ENCODE results near the gene CACNA1B.

- no peak for TF ChIP-seq POLR2A (IDR thresholded peaks at IDR 0.05; ENCODE audit: low read depth, low read length)
- no peak for TF ChIP-seq TAF1 (IDR thresholded peaks at IDR 0.05; ENCODE audit: low read depth, low read length)
- TF ChIP-seq POLR2AphosphoS5 (IDR thresholded peaks at IDR 0.05; ENCODE audit: low read depth, low read length), result no peak
- TF ChIP-seq POU2F2 (IDR thresholded peaks at IDR 0.05; ENCODE audit: low read depth, low read length), result no peak
Measured at GRCh38 chr9:137875354-137875753, 2.2 kb upstream of the CACNA1B start.

Data from GM12891 (cell line).